Activated CD4-positive, alpha-beta T cell treated with anti-CD3 and anti-CD28 coated beads, Interleukin-2, amount 50 U/mL, for 16 hours (primary cell): ENCODE data around the gene IRS2.

ENCODE experiments used
- DNase-seq: peaks from one replicate; pipeline ENCODE4 v3.0.0-alpha.2; 2020

Gene IRS2

DNA sequence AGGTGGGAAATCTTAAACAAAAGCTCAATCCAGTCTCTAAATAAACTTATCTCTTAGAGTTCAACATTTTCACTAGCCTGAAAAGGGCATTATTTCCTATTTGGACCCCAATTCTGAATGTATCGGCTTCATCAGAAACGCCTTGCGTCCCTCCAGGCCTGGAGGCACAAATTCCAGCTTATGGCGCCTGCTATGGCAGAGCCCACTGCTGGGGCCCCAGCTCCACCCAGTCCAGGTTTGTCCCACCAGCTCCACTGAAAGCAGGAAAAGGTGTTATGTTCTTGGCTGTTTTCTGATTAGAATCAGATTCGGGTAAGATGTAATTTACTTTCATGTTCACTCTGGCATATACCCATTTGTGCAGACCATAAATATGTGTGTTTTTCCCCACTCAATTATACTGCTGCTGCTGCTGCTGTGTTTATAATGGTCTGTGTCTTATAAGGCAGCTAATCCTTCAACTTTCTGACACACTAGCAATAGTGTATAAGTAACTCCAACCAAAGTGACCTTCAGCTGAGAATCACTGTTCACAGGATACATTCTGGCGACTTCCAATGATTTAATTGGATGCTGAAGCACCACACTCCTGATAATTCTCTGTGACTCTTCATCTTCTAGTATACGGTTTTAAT, 6.4 kb downstream of the IRS2 start:
- DNase-seq = no peak

- no peak for DNase-seq
These were observed 7.3 kb downstream of the IRS2 start for GRCh38 chr13:109779074-109779473.

DNA sequence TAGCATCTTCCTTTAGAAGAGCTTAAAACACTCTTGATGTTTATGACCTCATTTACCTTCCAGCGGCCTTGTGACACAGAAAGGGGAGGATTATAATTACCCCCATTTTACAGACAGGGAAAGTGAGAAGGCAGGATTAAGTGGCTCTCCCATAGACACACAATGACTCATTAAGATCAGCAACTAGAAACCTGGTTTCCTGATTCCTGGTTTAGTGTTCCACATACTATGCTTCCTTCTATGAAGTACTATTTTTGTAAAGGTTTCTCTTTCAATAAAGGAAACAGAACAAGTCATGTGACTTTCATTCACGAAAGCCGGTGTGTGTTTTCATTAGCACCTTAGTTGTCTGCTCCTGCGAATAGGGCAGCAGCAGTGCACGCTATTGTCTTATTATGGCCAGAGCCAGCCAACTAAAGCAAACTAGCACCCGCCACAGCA, 8.3 kb downstream of the IRS2 start:
- peak; percentile 18 for DNase-seq

GRCh38 chr13:109776575-109776974, 9.8 kb downstream of the IRS2 start:
- no peak for DNase-seq

DNA sequence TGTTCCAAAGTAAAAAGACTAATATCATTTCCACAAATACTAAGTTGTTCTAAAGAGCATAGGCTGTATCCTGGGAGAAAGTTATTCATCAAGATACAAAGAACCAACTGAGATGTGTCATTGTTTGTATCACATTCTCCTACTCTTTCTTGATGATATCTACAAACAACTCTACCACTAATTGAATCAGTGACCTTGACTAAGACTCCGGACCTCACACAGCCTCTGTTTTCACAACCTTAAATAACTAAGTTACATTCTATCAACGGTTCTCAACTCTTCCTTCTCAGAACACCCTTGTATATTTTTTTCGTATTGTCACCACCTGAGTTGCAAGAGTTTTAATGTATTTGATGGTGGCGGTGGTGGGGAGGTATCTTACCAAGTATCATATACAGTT, 12.6 kb downstream of the IRS2 start:
- no peak for DNase-seq

- DNase-seq = no peak
These were observed 13.1 kb downstream of the IRS2 start for GRCh38 chr13:109773276-109773675.

- no peak for DNase-seq
These were observed 14.5 kb downstream of the IRS2 start for GRCh38 chr13:109771926-109772325.

GRCh38 chr13:109770436-109770835, 15.9 kb downstream of the IRS2 start:
- DNase-seq = no peak

DNA sequence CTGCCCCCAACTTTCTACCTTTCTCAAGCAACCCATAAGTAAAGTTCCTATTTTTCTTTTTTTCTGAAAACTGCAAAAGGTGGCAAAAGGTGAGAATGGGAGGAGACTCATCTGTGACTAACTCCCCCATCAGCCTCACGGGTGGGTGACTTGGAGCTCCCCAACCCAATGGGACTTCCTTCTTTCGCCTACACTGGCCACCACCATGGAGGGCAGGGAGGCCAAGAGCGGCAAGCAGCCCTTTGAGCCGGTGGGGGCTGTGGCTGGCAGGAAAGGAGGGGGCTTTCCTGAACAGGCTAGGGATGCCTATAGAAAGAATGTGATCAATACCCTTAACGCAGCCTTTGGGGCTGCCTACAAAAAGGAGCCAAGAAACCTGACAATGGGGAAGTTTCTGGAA, 16.5 kb downstream of the IRS2 start:
- DNase-seq = no peak

GRCh38 chr13:109769275-109769674, 17.1 kb downstream of the IRS2 start:
- no peak for DNase-seq

DNA sequence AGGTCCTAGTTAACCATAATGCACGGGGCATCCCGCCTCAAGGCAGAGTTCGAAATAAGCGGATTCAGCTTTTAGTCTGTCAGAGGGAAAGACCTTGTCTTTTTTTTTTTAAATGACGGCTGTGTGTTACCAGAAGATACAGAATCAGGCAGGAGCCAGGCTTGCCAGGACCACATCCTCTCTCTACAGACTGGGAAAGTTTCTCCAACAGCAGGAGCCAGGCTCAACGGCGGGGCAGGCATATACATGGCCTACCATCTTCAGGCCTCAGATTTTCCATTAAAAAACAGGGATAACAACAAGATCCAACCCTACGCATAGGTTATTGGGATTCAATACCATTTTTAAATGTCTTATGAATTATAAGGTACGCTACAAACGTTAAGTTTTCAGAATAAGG, 17.8 kb downstream of the IRS2 start:
- DNase-seq = no peak

- DNase-seq = no peak
These were observed 18.2 kb downstream of the IRS2 start for GRCh38 chr13:109768176-109768575.

GRCh38 chr13:109767023-109767422, 19.4 kb downstream of the IRS2 start:
- no peak for DNase-seq

DNA sequence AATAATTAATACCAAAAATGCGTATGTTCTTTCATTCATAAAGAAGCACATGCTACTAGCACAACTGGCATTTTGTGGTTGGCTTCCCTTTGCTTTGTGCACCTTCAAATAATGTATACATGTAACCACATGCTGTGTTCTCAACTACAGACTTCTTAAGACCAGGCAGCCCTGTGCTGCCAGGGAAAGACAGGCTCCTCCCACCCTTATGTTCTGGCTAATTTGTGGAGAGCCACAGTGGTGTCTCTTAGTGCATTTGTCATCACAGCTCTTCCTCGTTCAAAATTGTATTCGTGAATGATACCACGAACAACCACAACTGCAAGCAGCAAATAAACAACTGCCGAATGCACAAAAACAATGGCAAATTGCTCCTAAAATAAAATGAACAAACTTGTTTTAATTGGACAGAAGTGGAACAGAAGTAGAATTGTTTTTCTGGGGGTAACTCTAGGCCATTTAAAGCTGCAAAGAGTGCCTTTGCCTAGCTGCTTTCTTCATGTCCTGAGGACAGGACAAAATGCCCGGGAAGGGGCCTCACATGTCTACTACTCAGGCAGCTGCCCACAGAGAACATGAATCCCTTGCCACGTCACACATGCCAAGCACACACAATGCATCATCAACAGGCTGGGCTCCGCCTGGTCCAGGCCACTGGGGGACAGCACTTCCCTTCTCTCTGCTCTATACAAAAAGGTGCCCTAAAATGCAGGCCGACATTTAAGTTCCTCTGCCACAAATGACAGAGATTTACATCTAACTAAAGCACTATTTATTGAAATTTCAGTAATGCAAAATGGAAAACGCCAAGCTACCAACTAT, 21.7 kb downstream of the IRS2 start:
- no peak for DNase-seq

DNA sequence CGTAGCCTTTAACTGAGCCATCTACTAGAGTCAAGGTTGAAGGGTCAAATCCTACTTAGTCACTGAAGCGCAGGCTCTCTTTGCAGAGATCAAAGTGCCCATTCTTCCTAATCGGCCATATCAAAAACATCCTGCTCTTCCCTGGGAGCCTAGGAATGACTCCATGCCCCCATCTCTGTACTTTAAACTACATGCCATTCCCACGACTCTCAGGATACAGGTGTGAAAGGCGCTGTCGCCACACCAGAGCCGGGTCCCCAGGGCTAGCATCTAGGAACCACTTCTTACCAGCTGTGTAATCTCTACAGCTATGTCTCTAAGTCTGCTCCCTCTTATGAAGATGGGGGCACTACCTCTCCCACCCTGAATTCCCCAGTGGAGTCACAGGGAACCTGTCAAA, 22.3 kb downstream of the IRS2 start:
- no peak for DNase-seq

- no peak for DNase-seq
These were observed 23.6 kb downstream of the IRS2 start for GRCh38 chr13:109762791-109763190.

DNA sequence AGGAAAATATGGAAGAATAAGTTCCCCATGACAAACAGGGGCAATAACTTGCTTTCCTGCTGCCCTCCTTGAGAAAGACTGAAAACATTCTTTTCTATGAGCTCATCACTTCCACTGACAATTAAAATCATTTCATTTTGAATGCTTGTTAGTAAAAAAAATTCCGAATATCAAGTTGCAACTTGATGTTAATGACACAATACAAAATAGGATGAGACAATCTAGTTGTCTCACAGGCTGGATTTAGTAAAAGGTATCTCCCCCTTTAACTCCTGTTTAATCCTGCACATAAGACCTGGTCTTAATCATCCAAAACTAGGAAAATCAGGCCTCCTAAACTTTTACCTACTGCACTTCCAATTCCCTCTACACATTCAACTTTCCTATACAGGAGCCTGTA, 24.7 kb downstream of the IRS2 start:
- DNase-seq = no peak

DNA sequence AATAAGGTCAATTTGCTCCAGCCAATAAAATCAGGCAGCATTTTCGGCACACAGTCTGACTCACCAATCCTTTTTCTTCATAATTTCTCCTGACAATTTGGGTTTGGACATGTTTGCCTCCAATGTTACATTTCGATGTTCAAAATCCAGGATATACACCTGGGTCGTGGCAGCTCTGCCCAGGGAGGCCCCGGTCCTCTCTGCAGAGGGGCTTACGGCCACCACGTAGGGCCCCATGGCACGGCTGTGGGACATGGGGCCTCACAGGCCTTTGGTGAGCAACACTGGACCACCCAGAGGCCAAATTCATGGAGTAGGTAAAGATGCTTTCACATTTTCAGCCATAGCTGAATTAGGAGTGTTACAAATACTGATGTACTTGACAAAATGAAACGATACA, 25.4 kb downstream of the IRS2 start:
- DNase-seq = no peak

DNA sequence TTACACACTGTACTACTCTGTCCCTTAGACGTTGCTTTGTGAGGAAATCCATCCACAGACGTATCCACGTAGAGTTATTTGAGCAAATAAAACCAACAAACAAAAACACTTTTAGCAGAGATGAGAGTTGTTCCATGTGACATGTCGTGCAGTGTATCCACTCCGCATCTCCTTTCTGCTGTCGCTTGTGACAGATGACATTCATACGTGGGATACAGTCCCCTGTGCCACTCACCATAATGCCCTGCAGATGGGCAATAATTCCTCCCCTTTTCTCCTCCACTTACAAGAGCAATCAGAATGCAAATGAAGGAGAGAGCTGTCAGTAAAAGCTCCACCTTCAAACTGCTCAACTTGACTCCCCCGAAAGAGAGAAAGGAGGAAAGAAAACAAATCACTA, 26.0 kb downstream of the IRS2 start:
- DNase-seq = no peak

DNA sequence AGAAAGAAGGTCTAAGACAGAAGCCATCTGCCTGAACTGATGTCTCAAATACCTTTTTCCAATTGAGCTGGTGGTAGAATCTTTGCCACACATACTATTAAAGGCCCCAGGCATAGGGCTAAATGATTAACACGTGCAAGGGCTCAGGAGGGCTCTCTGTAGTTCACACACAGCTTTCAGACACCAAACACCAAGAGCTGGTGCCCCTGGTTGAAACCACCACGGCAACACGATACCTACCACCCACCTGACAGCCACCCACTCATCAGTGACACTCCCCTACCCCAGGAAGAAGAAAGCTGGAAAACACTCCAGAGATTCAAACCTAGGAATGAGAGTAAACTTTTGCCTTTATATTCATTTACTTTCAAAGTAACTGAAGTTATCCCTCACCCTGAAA, 26.8 kb downstream of the IRS2 start:
- no peak for DNase-seq

- no peak for DNase-seq
These were observed 27.4 kb downstream of the IRS2 start for GRCh38 chr13:109758937-109759480.

- DNase-seq = no peak
These were observed 29.6 kb downstream of the IRS2 start for GRCh38 chr13:109756778-109757177.

GRCh38 chr13:109755997-109756396, 30.4 kb downstream of the IRS2 start:
- DNase-seq = no peak

DNA sequence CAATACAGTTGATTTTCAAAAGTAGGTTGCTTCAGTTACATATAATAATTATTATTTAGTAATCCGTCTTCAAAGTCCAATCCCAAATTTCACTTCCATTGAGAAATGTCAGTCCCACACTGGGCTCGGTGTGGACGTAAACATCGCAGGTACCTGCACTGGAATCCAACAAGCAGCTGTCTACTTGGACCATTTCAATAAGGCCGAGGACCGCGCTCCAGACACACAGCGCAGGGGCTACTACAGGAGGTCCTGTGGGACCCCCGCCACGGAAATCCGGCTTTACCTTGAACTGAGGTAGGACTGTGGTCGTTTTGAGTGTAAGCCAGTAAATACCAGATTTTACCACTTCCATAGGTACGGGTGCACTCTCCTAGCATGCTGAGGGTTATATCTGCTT, 30.8 kb downstream of the IRS2 start:
- no peak for DNase-seq
